MM.1S (cell line): Measurements from ENCODE around the gene BIRC5.

Experiments used
- CTCF ChIP-seq: fragments of 300-600 bp; sonication (generic); IDR thresholded peaks from 2 replicates; pipeline ENCODE4 v1.5.1; 2016; ENCODE audit warnings: antibody characterized with exemption, low read length, mixed read lengths
- EZH2 ChIP-seq: fragments of 300-600 bp; sonication (generic); optimal IDR thresholded peaks from 2 replicates; pipeline ENCODE3; 2017; ENCODE audit warnings: low read depth, mild to moderate bottlenecking, antibody characterized with exemption, low read length, mixed read lengths
- EZH2phosphoT487 ChIP-seq: fragments of 300-600 bp; sonication (generic); IDR thresholded peaks from 2 replicates; pipeline ENCODE4 v1.6.1; 2018; ENCODE audit warnings: antibody characterized with exemption, low read length

- TF ChIP-seq CTCF (no peak), EZH2 (no peak), EZH2phosphoT487 (no peak)
Observed at GRCh38 chr17:78180508-78180907, 33.5 kb upstream of the BIRC5 start.
